ENCODE measurements around the gene B9D1.
A peak's percentile ranks its signal among the peaks of the same experiment; 100 is the strongest.

Gene B9D1

GRCh38 chr17:19348806-19349205 is 13.7 kb downstream of the B9D1 start:
- DNase-seq = no peak

GRCh38 chr17:19348081-19348650 is 14.4 kb downstream of the B9D1 start:
- DNase-seq = peak; percentile 9

- DNase-seq = peak; percentile 23
These were observed 15.0 kb downstream of the B9D1 start for GRCh38 chr17:19347323-19348080.

DNA sequence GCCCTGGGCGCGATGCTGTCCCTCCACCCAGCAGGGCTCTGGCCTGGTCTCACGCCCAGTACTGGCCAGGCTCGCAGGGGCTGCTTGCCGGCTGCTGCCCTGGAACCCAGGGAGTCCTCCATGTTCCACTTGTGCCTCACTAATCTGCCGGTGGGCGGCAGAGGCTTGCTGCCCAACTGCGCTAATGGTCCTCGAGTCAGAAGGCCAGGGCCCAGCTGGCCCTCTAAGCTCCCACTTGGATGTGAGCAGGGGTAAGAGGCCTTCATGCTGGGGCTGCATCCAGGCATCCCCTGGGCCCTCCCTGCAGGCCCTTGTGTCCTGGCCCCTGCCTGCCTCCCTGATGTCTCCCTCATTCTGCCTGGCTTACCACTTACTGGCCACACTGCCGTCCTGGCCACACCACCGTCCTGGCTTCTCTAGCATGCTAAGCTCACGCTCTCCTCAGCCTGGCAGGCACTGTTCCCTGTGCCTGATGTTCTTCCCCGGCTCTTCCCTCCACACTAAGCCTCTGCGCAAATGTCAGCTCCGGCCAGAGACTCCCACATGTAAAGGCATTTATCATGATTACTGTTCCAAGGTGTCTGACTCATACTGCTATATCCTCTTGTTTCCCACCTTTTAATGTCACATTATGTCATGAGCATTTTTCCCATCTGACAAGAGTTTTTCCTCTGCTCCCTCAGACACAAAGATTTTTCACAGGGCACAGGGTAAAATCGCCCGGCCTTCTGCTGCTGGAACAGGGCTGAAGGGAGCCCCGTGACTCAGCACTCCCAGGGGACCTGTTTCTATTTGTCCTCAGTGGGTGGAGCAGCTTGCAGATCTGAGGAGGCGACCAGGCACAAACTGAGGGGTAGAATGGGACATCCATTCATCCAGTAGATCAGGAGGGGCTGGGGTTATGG is 15.9 kb downstream of the B9D1 start:
- peak; percentile 22 for DNase-seq

DNA sequence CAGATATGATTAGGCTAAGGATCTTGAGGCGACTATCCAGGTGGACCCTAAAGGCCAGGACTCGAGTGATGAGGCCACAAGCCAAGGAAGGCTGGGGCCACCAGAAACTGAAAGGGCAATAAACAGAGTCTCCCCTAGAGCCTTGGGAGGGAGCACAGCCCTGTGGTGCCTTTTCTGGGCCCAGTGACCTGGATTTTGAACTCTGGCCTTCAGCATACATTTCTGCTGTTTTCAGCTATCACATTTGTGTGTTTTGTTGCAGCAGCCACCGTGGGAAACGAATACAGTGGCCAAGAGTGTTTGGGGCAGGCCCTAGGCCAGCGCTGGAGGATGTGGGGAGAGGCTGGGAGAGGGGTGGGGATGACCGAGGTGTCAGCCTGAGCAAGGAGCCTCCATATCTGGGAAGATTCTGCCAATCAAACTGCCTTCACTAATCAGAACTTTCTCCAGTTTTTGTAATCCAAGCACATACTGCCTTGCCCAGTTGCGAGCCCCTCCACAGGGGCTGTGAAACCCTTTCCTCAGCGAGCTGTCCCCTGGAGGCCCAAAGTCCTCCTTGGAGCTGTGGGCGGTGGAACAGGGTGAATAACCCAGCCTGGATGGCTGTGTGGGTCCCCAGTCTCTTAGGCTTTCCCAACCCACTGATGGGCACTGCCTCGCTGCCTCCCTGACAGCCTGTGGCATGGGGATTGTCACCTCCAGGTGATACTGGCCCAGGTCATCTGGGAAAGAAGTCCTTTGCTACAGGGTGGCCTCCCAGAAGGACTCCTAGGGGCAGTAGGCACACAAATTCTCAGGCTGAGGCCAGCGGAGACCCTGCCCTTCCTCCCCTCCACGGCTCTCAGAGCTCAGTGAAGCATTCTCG is 16.8 kb downstream of the B9D1 start:
- DNase-seq = peak; percentile 7

GRCh38 chr17:19345067-19345460 is 17.5 kb downstream of the B9D1 start:
- DNase-seq = peak; percentile 22

- peak; percentile 27 for DNase-seq
These were observed 18.0 kb downstream of the B9D1 start for GRCh38 chr17:19344311-19345066.

- DNase-seq = peak; percentile 19
These were observed 18.8 kb downstream of the B9D1 start for GRCh38 chr17:19343671-19344151.

DNA sequence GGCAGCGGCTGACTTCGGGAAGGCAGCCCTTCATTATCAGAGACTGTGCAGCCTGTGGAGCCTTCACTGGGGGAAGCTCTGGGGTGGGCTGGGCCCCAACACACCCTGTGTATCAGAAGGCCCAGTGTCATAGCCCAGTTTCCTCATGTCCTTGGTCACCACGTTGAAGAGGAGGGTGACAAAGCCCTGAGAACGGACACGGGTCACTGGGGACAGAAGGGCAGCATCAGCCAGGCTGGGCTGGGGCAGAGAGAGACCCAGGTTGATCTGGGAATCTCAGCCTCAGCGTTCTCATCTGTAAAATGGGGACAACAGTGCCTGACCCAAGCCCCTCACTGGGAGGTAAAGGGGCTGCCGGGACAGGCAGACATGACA is 19.3 kb downstream of the B9D1 start:
- peak; percentile 5 for DNase-seq

- peak; percentile 23 for DNase-seq
These were observed 19.8 kb downstream of the B9D1 start for GRCh38 chr17:19342611-19343255.

GRCh38 chr17:19341641-19342610 is 20.6 kb downstream of the B9D1 start:
- peak; percentile 24 for DNase-seq

DNA sequence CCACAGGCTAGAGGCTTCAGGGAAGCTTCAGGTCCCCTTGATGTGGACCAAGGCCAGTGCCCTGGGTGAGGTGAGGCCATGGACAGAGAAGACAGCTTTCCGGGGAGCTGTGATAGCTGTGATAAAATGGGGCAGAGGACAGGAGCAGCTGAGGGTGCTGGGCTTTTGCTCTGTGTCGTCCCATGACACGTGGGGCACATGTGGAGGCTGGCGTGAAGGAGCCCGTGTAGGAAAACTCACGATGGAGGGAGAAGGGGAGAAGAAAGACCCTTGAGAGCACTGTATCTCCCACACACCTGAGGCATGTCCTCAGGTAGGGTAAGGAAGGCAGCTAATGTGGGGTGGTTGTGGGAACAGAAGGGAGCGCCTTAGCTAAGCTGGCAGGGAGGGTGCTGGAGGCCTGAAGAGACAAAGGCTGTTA is 21.3 kb downstream of the B9D1 start:
- DNase-seq = peak; percentile 28

GRCh38 chr17:19339341-19339815 is 23.1 kb downstream of the B9D1 start:
- DNase-seq = peak; percentile 9

- DNase-seq = peak; percentile 53
These were observed 24.2 kb downstream of the B9D1 start for GRCh38 chr17:19338031-19338990.

DNA sequence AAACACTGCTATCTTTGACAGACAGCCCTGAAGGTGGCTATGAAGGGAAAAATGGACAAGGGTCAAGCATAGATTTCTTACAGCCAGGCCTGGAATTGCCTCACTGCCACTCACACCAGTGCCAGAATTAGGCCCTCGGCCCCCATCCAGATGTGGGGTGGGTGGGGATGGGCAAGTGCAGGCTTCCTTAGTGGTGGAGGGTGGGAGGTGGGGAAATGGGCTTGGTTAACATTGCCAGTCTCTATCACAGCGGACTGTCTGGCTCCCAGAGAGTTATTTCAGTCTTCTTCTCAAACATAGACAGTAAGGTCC is 24.9 kb downstream of the B9D1 start:
- no peak for DNase-seq

DNA sequence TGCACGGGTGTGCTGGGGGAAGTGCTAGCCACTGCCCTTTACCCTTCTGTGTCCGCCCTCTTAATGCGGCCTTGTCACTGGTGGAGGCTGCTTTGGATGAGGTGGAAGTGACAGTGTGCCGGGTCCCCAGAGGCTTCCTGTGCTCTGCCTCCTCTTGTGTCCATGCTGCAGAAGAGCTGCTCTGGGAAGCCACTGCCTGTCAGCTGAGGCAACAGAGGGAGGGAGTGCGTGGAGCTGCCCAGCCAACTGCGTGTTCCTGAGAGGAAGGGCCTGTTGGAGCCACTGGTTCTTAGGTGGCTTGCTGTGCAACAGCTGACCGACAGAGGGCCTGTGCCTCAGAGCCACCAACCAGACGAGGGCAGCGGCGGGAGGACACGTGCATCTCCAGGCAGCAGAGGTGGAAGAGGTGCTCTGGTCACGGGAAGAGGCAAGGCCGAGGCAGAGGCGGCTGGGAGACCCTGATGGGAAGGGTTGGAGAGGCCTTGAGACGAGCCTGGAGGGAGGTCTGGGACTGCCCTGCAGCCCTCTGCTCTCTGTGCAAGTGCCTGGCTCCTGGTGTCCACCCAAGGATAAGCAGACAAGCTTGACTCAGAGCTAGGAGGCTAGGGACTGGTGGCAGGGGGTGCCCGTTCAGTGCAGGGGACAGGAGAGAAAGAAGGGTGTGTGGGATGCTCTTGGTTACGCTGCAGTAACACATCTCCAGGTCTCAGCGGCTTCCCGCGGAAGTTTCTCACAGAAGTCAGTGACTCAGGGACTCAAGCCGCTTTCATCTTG is 25.4 kb downstream of the B9D1 start:
- DNase-seq = peak; percentile 25

- DNase-seq = peak; percentile 28
These were observed 26.4 kb downstream of the B9D1 start for GRCh38 chr17:19335951-19336631.

Data from activated CD4-positive, CD25-positive, alpha-beta regulatory T cell treated with anti-CD3 and anti-CD28 coated beads, Interleukin-2, amount 50 U/mL, for 72 hours (primary cell).